CD4-positive, alpha-beta memory T cell (primary cell): ENCODE data around the gene KDM4D. TPM values are rescaled to one million over a fixed set of nuclear protein-coding genes. Genes with fewer than 3 reads are reported as not detected.

ENCODE experiments used
- CTCF ChIA-PET: fragments of 350-600 bp; sonication (Branson Sonifier 250); formaldehyde crosslinking; loops from one replicate; lab custom pipeline; 2021; ENCODE audit warnings: inconsistent platforms; ENCODE audit not compliant: partially characterized antibody; lab: Charles Lee
- POLR2A ChIA-PET: fragments of 350-600 bp; sonication (Branson Sonifier 250); formaldehyde crosslinking; loops from one replicate; lab custom pipeline; 2021; ENCODE audit not compliant: partially characterized antibody; lab: Charles Lee
- DNase-seq, 5 donors: peaks; one replicate each; pipeline versions ENCODE4 v3.0.0 to v3.0.0-alpha.2; 2020 to 2022; ENCODE audit warnings: mixed read lengths in 1 of 5
- H3K27ac ChIP-seq: one replicate; pipeline ENCODE4 v1.7.0; 2013; ENCODE audit warnings: low read depth, low read length
- H3K27me3 ChIP-seq: 2 replicates; pipeline ENCODE4 v1.7.0; 2013; ENCODE audit warnings: mild to moderate bottlenecking, low read length, moderate library complexity; ENCODE audit not compliant: insufficient read depth
- H3K36me3 ChIP-seq: 2 replicates; pipeline ENCODE4 v1.7.0; 2013; ENCODE audit warnings: mild to moderate bottlenecking, low read length, moderate library complexity; ENCODE audit not compliant: insufficient read depth
- H3K4me1 ChIP-seq: 2 replicates; pipeline ENCODE4 v1.7.0; 2013; ENCODE audit warnings: mild to moderate bottlenecking, low read length, moderate library complexity; ENCODE audit not compliant: insufficient read depth
- H3K4me3 ChIP-seq, 2 donors: one replicate each; pipeline ENCODE4 v1.7.0; 2013; ENCODE audit warnings: low read length in 2 of 2, mild to moderate bottlenecking in 1 of 2
- H3K9me3 ChIP-seq, 2 donors: one replicate each; pipeline ENCODE4 v1.7.0; 2013; ENCODE audit warnings: low read length in 2 of 2, control low read depth in 1 of 2; ENCODE audit not compliant: control insufficient read depth in 1 of 2
- H3K27ac Mint-ChIP-seq, 7 donors: one replicate each; pipeline ENCODE4 v1.8.0; 2020 to 2021; ENCODE audit warnings: mixed read lengths in 7 of 7, mild to moderate bottlenecking in 6 of 7, inconsistent platforms in 3 of 7, moderate library complexity in 3 of 7
- H3K27me3 Mint-ChIP-seq, 2 donors: one replicate each; pipeline ENCODE4 v1.8.0; 2020 to 2021; ENCODE audit warnings: mixed read lengths in 2 of 2
- H3K36me3 Mint-ChIP-seq, 2 donors: one replicate each; pipeline ENCODE4 v1.8.0; 2020 to 2021; ENCODE audit warnings: mixed read lengths in 2 of 2, inconsistent platforms in 1 of 2, mild to moderate bottlenecking in 1 of 2
- H3K4me1 Mint-ChIP-seq, 4 donors: one replicate each; pipeline ENCODE4 v1.8.0; 2020 to 2021; ENCODE audit warnings: mixed read lengths in 4 of 4, mild to moderate bottlenecking in 1 of 4
- H3K4me3 Mint-ChIP-seq, 8 donors: one replicate each; pipeline ENCODE4 v1.8.0; 2020 to 2021; ENCODE audit warnings: mixed read lengths in 8 of 8, mild to moderate bottlenecking in 7 of 8, moderate library complexity in 6 of 8, inconsistent platforms in 3 of 8
- H3K9me3 Mint-ChIP-seq, 8 donors: one replicate each; pipeline ENCODE4 v1.8.0; 2020 to 2021; ENCODE audit warnings: mixed read lengths in 8 of 8, mild to moderate bottlenecking in 5 of 8, inconsistent platforms in 3 of 8, moderate library complexity in 1 of 8
- intact Hi-C: fragments of 100-400 bp; cut with micrococcal nuclease; formaldehyde crosslinking; loops from one replicate; pipeline ENCODE4 v1.15.1; 2023
- polyA plus RNA-seq, 2 donors: library from polyadenylated mRNA; unstranded; fragments of 300-500 nt; fragmentation: Illumina TruSeq; gene quantifications; one replicate each; pipeline ENCODE4 v1.2.3, GENCODE V29; 2021
- total RNA-seq, 2 experiments: library from RNA; stranded (reverse); gene quantifications; one replicate each; pipeline ENCODE4 v1.2.3, GENCODE V29; 2021

The KDM4D gene
- total and polyA plus RNA-seq, 4 experiments from 2014 or later = 0.21 to 0.39 (median 0.35) TPM

- Mint-ChIP-seq H3K4me3 (peak overlapping the region; percentile 94 to 100 (median 98)), H3K4me1 (peaks cover 14 to 35% (median 25%) of the 10 kb centered on the region in 4 donors), H3K36me3 (peaks cover 41 to 47% of the 10 kb centered on the region in 2 donors), H3K27ac (peak overlapping the region; percentile 53 to 100 (median 98)), H3K27me3 (no peaks in the 10 kb centered on the region), H3K9me3 (no peaks in the 10 kb centered on the region)
- no peak for DNase-seq
- H3K27me3 ChIP-seq = no peaks in the 10 kb centered on the region
- peaks cover 38% of the 10 kb centered on the region for H3K36me3 ChIP-seq
- peaks cover 16% of the 10 kb centered on the region for H3K4me1 ChIP-seq
- peak overlapping the region; percentile 92 for H3K27ac ChIP-seq
- intact Hi-C loops = loop anchor here (1.0 to 5.0 kb wide), 8 partner anchors 47 to 1417 kb away; partner anchors contain the start of genes CCDC82, ENDOD1, FAM76B and FUT4
- H3K9me3 ChIP-seq = no peaks in the 10 kb centered on the region
- ChIA-PET POLR2A (interaction anchor here (0.6 to 3.2 kb wide), 13 partner anchors 12 to 1416 kb away, joined by 3 to 57 read pairs (median 6); partner anchors contain the start of genes C11orf54, CEP57, ENDOD1 and FAM76B), CTCF (interaction anchor here (1.8 kb wide), 1 partner anchor 95 kb away, joined by 8 read pairs; the partner anchor contains the start of gene SRSF8)
- H3K4me3 ChIP-seq = peak overlapping the region; percentile 61 to 95
Observed at GRCh38 chr11:94972700-94973098, 810 bp upstream of the KDM4D start.

DNA sequence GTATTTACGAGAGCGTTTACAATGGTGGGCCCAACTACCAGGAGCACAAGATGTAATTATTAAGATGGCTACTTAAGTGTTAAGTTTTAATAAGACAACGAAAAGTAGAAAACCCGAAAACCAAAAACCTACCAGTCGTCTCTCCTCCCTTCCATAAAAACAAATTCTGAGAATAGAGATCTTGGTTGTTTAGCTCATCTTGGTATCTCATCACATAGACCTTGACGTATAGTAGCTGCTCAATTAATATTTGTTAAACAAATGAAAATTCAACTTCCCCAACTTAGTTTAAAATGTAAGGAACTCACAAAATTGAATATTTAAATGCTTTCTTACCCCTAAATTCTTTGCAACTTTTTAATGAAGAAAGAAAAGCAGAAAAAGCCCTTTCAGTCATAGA is 669 bp downstream of the KDM4D start:
- peak overlapping the region in 1 of 2 donors; percentile 95 for H3K4me3 ChIP-seq
- H3K4me3 Mint-ChIP-seq = peak overlapping the region; percentile 94 to 100 (median 98)
- H3K36me3 ChIP-seq = peaks cover 23% of the 10 kb centered on the region
- intact Hi-C loops = loop anchor here (5.0 kb wide), 1 partner anchor 432 kb away; the partner anchor contains the start of gene FUT4
- H3K4me1 Mint-ChIP-seq = peaks cover 10 to 30% (median 21%) of the 10 kb centered on the region in 4 donors
- CTCF ChIA-PET = interaction anchor here (0.9 to 1.8 kb wide), 3 partner anchors 93 to 178 kb away, joined by 3 to 8 read pairs (median 3); partner anchors contain the start of gene SRSF8
- H3K9me3 Mint-ChIP-seq = no peaks in the 10 kb centered on the region
- peak overlapping the region; percentile 45 to 99 (median 96) for H3K27ac Mint-ChIP-seq
- POLR2A ChIA-PET = interaction anchor here (1.3 to 3.2 kb wide), 7 partner anchors 49 to 816 kb away, joined by 3 to 57 read pairs (median 15); partner anchors contain the start of genes CEP57, ENDOD1, FAM76B and SRSF8
- DNase-seq = no peak
- no peaks in the 10 kb centered on the region for H3K9me3 ChIP-seq
- peak overlapping the region; percentile 92 for H3K27ac ChIP-seq
- no peaks in the 10 kb centered on the region for H3K27me3 ChIP-seq
- no peaks in the 10 kb centered on the region for H3K27me3 Mint-ChIP-seq
- peaks cover 26 to 32% of the 10 kb centered on the region in 2 donors for H3K36me3 Mint-ChIP-seq
- H3K4me1 ChIP-seq = peaks cover 16% of the 10 kb centered on the region

DNA sequence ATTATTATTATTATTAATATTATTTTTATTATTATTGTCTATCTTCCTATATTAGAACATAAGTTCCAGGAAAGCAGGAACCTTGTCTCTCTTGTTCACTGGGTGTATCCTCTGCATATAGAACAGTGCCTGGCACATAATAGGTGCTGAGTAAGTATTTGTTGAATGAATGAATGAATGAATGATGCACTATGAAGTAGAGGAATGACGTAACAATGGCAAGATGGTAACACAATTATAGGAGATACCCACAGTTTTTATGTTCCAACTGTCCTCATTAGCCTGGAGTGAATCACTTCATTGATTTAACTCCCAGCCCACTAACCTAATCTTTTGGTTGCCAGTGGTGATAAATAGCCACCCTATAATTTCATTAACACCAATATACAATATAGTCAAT is 2.1 kb downstream of the KDM4D start:
- ChIA-PET POLR2A (interaction anchor here (0.9 kb wide), 1 partner anchor 813 kb away, joined by 3 read pairs; the partner anchor contains the start of gene FAM76B), CTCF (interaction anchor here (1.1 to 1.9 kb wide), 2 partner anchors 9 to 92 kb away, joined by 3 to 6 read pairs; no protein-coding TSS in a partner anchor)
- peaks cover 9% of the 10 kb centered on the region for H3K36me3 ChIP-seq
- Mint-ChIP-seq H3K4me1 (peaks cover 8 to 29% (median 18%) of the 10 kb centered on the region in 4 donors), H3K36me3 (peaks cover 13 to 19% of the 10 kb centered on the region in 2 donors), H3K27me3 (no peaks in the 10 kb centered on the region), H3K9me3 (no peaks in the 10 kb centered on the region), H3K27ac (no peak overlapping the region), H3K4me3 (peak overlapping the region in 1 of 8 donors; percentile 11)
- intact Hi-C loops = no loop called here
- peaks cover 16% of the 10 kb centered on the region for H3K4me1 ChIP-seq
- H3K27me3 ChIP-seq = no peaks in the 10 kb centered on the region
- H3K4me3 ChIP-seq = no peak overlapping the region
- H3K9me3 ChIP-seq = no peaks in the 10 kb centered on the region
- DNase-seq = no peak
- no peak overlapping the region for H3K27ac ChIP-seq

DNA sequence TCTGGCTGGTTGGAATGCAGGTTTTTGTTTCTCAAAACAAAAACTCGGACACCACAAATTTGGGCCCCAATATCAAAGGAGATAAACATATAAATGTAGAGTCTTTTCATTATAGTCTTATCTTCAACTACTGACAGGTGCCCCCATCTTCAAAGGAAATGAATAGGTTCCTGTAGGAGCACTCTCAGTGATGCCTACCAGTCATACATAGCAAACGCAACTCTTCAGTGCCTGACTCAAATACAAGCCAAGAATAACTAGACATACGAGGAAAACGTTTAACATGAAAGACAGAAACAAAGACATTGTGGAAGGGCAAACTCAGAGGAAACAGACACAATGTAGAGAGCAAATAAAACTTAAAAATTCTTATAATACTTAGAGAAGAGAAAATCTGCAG is 13.9 kb downstream of the KDM4D start:
- intact Hi-C loops = no loop called here
- H3K4me1 ChIP-seq = no peaks in the 10 kb centered on the region
- H3K9me3 Mint-ChIP-seq = no peaks in the 10 kb centered on the region
- H3K4me3 Mint-ChIP-seq = no peak overlapping the region
- no peak overlapping the region for H3K4me3 ChIP-seq
- CTCF ChIA-PET = no interaction called here
- no peak for DNase-seq
- peaks cover 0 to 3% of the 10 kb centered on the region in 2 donors for H3K36me3 Mint-ChIP-seq
- H3K27ac Mint-ChIP-seq = no peak overlapping the region
- no peaks in the 10 kb centered on the region for H3K4me1 Mint-ChIP-seq
- H3K27ac ChIP-seq = no peak overlapping the region
- no peaks in the 10 kb centered on the region for H3K9me3 ChIP-seq
- H3K36me3 ChIP-seq = no peaks in the 10 kb centered on the region
- POLR2A ChIA-PET = no interaction called here
- peaks cover 25 to 28% of the 10 kb centered on the region in 2 donors for H3K27me3 Mint-ChIP-seq
- peaks cover 6% of the 10 kb centered on the region for H3K27me3 ChIP-seq

DNA sequence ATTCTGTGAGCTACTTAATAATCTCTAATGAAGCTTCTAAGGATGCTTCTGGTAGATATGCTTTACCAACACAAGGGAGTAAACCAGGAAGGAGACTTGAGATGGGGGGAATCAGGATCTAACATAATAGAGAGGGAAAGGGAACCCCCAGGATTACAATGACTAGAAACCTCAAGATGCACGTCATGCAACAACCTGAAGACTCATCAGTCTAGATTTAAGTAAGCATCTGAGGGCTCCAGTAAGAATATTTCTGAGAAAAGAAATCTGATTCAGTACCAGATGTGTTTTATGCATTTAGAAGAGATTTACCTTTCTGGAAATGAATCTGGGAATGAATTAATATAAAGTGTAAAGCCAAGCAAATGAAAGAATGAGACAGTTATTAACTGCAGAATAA is 15.2 kb downstream of the KDM4D start:
- ChIA-PET POLR2A (no interaction called here), CTCF (no interaction called here)
- H3K27ac Mint-ChIP-seq = no peak overlapping the region
- no peak overlapping the region for H3K4me3 ChIP-seq
- no peak overlapping the region for H3K4me3 Mint-ChIP-seq
- no peaks in the 10 kb centered on the region for H3K9me3 Mint-ChIP-seq
- H3K27ac ChIP-seq = no peak overlapping the region
- intact Hi-C loops = no loop called here
- no peak for DNase-seq
- peaks cover 6% of the 10 kb centered on the region for H3K27me3 ChIP-seq
- peaks cover 25 to 28% of the 10 kb centered on the region in 2 donors for H3K27me3 Mint-ChIP-seq
- H3K36me3 Mint-ChIP-seq = peaks cover 0 to 3% of the 10 kb centered on the region in 2 donors
- H3K4me1 ChIP-seq = no peaks in the 10 kb centered on the region
- no peaks in the 10 kb centered on the region for H3K36me3 ChIP-seq
- no peaks in the 10 kb centered on the region for H3K9me3 ChIP-seq
- H3K4me1 Mint-ChIP-seq = no peaks in the 10 kb centered on the region

DNA sequence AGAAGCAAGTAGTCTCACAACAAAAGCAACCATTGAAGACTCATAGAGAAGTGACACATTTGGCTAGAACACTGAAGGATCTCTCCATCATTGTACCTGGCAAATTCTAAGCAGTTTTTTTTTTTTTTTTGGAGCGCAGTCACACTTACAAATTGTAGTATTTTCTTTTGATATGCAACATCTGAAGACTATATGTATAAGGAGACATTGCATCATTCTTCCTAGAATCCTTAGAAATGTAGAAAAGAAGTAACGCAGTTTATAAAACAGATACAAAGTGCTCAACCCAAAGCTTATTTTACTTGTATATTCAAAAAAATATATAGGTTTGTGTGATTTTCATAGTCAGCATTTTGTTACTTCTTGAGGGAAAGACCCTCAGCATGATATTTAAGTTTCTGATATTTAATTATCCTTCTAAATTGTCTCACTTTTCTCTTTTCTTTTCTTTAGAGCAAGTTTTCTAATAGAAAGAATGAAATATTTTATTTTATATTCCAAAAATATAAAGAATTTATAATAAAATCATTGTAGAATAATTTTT is 20.0 kb downstream of the KDM4D start:
- no peaks in the 10 kb centered on the region for H3K9me3 ChIP-seq
- ChIA-PET CTCF (no interaction called here), POLR2A (interaction anchor here (0.7 kb wide), 1 partner anchor 33 kb away, joined by 6 read pairs; no protein-coding TSS in a partner anchor)
- DNase-seq = no peak
- Mint-ChIP-seq H3K27ac (no peak overlapping the region), H3K9me3 (no peaks in the 10 kb centered on the region), H3K4me3 (no peak overlapping the region), H3K4me1 (no peaks in the 10 kb centered on the region), H3K36me3 (no peaks in the 10 kb centered on the region), H3K27me3 (peaks cover 14 to 15% of the 10 kb centered on the region in 2 donors)
- peaks cover 6% of the 10 kb centered on the region for H3K27me3 ChIP-seq
- intact Hi-C loops = no loop called here
- H3K4me1 ChIP-seq = no peaks in the 10 kb centered on the region
- H3K4me3 ChIP-seq = no peak overlapping the region
- no peaks in the 10 kb centered on the region for H3K36me3 ChIP-seq
- H3K27ac ChIP-seq = no peak overlapping the region

DNA sequence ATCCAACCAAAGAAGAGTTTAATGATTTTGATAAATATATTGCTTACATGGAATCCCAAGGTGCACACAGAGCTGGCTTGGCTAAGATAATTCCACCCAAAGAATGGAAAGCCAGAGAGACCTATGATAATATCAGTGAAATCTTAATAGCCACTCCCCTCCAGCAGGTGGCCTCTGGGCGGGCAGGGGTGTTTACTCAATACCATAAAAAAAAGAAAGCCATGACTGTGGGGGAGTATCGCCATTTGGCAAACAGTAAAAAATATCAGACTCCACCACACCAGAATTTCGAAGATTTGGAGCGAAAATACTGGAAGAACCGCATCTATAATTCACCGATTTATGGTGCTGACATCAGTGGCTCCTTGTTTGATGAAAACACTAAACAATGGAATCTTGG is 23.9 kb downstream of the KDM4D start:
- Histone ChIP-seq H3K4me1 (no peaks in the 10 kb centered on the region), H3K36me3 (no peaks in the 10 kb centered on the region), H3K27ac (no peak overlapping the region), H3K9me3 (no peaks in the 10 kb centered on the region), H3K4me3 (no peak overlapping the region), H3K27me3 (no peaks in the 10 kb centered on the region)
- H3K27me3 Mint-ChIP-seq = peaks cover 0 to 4% of the 10 kb centered on the region in 2 donors
- H3K4me3 Mint-ChIP-seq = no peak overlapping the region
- no peak overlapping the region for H3K27ac Mint-ChIP-seq
- ChIA-PET POLR2A (no interaction called here), CTCF (no interaction called here)
- DNase-seq = no peak
- intact Hi-C loops = no loop called here
- H3K4me1 Mint-ChIP-seq = no peaks in the 10 kb centered on the region
- H3K36me3 Mint-ChIP-seq = no peaks in the 10 kb centered on the region
- H3K9me3 Mint-ChIP-seq = no peaks in the 10 kb centered on the region
